Measurements from ENCODE around the gene AGBL1.
"Not testable (repeated sequence)": the region's sequence is repeated elsewhere in the genome, so short reads cannot be mapped to it uniquely, and the experiment has no call there.

AGBL1 gene

DNA sequence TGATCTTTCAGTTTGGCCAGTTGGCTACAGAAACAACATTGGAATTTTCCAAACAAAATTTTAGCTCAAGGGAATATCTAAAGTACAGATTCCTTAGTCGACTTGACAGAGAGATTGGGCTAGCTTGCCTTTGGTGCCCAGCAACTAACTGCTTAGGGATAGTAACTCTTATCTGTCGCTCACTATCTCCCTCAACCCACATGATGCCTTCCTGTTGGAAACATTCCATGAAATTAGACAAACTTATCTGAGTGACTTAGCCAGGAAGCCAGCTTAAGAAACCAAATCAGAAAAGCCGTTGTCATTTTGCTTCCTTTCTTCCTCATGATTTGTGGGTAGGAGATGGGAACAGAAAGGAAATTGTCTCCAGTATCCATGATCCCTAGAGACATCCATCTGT is 791.2 kb downstream of the AGBL1 start:
- no peak for DNase-seq (ENCODE audit: low read depth, low spot score)

DNA sequence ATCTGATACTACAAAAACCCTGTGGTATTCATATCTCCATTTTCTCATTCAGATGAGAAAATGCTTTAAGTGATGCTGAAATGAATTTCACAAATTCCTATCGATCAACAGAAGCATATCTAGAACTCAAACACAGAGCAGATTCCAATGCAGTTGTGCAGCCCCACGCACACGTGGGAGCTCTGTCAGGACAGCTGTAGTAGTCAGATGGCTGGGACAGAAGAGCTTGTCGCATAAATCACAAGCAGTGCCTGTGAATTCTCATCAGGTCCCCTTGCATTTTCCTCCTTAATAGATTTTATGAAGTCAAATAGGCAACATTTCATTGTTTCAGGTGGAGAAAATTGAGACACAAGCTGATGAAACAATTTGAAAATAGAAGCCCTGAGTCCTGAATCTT is 792.3 kb downstream of the AGBL1 start:
- DNase-seq (ENCODE audit: low read depth, low spot score), result no peak

DNA sequence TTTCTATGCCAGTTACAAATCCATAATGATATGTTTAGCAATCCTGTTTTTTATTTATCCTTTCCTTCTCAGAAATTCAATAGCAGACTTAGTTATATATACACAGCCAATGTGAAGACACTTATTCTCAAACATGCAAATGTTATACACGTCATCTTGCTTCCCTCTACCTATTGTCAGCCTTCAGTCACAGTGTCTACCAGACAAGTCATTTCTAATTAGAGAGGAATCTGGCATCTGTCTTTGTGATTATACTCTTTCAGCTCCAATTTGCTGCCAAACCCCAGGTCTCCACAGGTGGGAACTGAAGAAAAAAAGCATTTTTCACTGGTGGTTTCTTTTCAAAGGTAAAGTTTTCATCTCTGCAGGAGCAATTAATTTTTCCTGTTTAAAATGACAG is 793.1 kb downstream of the AGBL1 start:
- no peak for DNase-seq (ENCODE audit: low read depth, low spot score)

DNA sequence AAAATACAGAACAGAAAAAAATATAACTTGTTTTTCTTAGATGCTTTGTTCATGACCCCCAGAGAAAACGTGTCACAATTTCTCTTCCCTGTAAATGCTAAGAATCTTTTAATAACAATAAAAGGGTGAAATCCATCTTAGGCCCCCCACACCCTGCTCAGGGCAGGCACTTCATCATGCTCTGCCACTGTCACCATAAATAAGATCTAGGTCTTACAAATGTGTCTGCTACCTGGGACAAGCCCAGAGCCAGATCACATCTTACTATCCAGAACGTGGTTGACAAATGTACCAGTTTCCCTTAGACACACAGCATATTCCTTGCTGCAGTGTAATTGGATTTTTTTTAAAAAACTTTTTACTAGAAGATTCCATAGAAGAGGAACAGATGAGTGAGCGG is 795.4 kb downstream of the AGBL1 start:
- DNase-seq (ENCODE audit: low read depth, low spot score), result no peak

DNA sequence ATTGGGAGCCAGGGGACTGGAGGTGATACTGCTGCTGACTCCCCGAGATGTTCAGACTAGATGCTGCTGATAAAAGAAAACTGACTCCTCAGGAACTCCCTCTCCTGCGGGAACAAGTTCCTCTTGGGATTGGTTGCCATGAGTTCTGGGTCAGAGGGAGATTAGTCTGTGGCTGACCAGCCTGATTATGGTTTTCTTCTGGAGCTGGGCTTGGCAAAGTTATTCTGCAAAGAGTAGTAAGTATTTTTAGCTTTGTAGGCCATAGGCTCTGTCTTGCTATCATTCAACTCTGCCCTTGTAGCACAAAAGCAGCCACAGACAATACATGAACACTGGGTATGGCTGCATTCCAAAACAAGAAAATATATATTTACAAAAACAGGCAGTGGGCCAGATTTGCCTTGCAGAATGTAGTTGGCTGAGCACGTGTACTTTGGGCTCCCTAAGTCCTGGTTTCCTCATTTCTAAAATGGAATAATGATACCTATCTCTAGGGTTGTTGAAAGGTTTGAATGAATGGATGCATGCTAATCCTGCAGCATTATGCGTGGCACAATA is 796.8 kb downstream of the AGBL1 start:
- DNase-seq (ENCODE audit: low read depth, low spot score), result no peak

DNA sequence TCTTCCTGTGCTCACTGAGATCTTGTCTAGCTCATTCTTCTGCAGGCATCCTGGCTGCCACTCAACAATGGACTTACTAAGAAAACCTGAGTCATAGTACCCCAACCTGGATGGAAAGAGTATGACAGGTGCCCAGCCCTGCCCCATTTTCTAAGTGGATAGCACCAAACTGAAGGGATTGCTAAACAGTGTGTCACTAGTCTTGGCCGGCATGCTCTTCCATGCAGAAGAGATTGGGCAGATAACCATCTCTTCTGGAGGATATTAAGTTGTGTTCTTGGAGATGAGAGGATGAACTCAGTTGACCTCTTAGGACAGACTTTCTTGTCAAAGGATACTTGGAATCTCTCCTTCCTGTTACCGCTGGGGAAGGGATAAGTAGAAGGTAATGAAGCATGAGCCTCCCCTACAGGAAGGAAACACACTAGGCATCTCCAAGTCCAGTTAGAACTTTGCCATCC is 797.5 kb downstream of the AGBL1 start:
- DNase-seq (ENCODE audit: low read depth, low spot score), result no peak

DNA sequence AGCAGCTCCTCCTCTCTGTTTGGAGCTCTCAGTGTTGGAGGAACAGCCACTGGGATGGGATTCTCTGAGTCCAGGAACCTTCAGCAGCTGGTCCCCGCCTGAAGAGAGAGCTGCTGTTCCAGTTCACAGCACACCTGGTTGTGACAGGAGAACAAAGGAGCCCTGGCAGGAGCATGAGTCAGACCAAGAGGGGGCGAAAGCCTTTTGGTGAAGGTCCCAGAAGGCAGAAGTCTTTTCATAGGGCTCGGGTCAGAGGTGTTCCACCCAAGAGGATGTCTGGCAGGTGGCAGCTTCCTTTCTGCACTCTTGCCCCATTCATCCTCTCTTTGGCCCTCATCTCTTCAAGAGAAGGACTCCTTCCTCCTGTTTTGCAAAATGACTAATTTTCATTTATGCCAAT is 799.2 kb downstream of the AGBL1 start:
- DNase-seq (ENCODE audit: low read depth, low spot score), result not testable (repeated sequence)

DNA sequence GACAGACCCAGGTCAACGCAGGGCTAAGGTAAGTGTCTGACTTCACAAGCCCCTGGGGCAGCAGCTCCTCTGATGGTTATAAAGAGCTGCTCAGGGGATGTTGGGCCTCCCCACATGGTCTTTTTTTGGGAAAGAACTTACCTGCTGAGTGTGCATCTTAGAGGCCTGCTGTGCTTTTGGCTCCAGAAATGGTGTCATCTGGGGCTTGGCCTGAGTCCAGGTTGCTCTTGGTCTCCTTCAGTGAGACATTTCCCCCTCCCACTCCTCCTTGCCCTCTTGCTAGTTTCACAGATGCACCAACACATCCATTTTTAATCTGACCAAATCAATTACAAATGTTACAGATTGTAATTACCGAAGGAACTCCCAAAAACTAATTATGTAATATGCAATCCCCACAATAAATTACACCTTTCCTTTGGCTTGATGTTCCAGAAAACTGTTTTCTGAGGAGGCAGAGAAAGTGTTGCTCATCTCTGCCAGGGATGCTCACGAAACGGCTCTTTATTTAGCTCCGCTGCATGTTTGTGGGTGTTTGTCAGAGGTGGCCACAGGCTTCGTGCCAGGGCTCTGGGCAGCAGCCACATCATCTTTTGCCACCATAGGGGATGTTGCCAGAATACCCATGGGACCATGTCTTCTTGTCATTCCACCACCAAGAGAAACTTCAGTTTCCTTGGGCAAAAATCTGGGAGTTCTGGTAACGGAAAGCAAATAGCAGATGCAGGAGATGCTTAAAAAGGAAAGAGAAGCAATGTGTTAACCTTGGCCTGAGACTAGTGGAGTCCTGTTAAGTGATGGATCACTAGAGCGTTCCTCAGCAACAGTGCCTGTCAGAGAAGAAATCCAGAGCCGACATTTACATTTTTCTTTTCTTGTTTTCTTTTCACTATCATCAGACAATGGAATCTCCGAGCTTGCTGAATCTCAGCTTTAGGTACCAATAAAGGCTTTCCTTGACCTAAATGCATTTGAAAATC is 799.9 kb downstream of the AGBL1 start:
- DNase-seq (ENCODE audit: low read depth, low spot score), result no peak

DNA sequence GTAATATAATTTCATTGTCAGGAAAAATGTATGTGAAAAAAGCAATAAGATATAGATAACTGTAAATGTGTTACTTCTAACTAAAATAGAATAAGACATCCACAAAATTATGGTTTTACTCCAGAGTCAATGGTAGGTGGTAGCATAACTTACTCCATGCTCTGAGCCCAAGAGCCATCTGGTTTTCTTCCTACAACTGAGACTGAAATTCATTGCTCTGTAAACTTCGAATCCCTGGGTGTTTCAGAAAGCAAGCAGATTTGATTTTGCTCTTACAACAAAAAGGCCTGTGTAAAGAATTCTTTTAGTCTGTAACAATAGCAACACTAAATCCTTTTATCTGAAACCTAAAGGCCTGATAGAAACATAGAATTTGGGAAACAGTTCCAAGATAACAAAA is 805.9 kb downstream of the AGBL1 start:
- no peak for DNase-seq (ENCODE audit: low read depth, low spot score)

DNA sequence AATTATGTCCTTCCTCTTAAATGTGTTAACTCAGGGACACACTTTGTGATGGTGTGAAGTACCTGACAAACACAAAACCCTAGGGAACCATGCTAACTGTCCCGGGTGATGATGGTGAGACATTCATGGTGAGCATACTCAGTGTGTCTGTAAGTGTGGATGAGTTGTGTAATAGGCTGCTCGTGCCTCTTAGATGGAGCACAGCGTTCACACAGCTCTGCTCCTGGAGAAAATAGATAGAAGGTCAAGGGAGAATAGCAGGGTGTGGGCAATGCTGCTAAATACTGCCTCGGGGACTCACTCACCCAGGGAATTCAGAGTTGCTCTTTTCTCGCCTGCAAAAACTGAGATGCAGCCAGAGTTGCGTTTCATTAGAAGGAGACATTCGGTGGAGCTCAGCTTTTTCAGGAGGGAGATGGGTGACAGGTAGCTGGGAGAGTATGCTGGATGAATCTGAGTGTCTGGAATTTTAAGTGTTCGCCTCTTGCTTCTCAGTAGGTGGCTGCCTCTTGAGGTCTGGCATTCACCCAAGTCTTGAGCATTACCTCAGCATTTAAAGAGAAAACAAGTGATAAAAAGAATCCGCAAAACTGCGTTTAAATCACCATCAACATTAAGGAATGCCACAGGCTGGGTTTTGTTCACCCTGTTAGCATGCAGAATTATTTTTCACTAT is 813.2 kb downstream of the AGBL1 start:
- DNase-seq (ENCODE audit: low read depth, low spot score), result no peak

DNA sequence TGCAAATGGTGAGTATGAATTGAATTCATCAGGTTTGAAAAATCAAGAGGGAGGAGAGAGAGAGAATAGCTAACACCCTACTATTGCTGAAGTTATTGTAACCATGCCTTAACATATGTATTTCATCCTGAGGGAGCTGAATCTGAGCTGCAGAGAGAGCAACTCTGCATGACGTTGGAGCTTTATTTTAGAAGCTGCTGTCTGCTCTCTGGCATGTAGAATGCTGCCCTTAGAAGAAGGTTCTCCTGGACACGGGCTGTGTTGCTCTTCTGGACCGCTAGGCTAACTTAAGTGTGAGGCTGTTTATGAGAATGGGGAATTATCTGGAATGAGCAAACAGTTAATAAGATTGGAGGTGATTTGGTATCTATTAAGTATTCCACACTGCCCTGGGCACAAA is 814.6 kb downstream of the AGBL1 start:
- DNase-seq (ENCODE audit: low read depth, low spot score), result no peak

DNA sequence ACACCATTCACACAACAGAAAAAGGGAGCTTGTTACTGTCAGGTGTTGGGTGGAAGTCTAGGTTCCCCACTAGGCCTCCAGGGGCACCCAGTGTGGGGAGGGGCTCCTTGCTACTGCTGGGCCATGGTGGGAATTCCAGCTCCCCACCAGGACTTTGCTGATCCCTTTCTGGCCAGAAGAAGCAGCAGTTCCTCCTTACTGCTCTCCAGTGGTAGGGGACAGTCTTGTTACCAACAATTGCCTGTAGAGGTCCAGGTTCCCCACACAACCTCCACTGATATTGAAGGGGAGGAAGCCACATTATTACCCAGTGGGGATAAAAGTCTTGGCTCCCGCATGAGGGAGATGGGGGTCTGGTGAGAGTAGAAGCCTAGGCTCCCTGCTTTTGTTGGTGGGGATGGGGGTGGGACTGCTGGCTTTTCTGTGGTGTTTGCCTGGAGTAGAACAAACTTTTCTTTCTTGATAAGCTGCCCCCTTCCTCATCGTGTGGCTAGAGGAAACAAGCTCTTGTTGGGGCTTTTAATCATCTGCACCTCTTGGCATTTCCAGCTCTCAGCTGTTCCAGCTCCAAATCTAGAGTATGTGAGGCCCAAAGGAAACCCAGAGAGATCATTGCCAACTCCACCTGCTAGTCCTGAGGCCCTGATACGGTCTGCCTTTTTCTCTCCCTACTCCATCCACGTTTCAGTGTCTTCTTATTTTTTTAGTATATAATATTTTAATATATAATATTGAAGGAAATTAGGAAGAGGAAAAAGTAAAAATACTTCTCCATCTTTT is 824.2 kb downstream of the AGBL1 start:
- no peak for DNase-seq (ENCODE audit: low read depth, low spot score)

DNA sequence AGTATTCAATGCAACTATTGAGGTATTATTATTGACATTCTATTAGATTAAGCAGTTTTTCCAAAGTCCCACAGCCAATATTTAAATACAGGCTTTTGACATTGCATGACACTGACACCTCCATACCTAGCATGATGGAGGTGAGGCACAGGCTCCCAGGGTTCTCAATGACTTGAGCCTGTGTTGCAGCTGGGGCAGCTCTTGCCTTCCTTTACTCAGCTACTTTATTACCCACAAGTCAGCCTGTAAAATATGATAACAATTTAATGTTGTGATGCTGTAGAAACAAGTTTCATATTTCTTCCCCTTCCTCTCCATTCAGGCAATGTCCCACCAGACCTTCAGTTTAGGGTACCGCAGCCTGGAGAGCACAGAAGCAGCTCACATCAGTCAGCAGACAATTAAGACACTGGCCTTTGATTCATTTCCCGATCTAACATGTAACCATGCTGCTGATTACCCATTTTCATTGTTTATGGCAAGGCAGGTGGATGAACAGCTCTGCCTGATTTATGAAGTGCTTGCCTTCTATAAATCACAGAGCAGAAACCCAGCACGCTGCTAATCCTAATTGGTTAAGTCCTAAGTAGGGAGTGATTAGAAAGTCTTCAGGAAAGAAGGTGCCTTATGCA is 826.1 kb downstream of the AGBL1 start:
- DNase-seq (ENCODE audit: low read depth, low spot score), result no peak

DNA sequence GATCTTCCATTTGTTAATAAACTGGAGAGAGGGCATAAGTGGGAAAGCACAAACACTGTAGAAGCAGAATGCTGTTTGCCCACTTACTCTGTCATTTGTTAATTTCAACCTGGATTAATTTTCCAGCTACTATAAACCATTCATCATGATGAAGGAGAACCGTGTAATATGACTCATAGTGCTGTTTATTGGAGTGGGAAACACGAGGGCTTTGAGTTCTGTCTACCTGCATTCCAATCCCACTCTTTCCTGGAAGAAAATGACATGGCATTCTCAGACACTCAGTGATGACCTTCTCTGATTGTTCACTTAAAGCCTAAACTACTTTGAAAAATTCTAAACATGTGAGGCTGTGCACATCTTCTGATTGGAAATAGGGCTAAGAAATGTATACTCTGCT is 826.7 kb downstream of the AGBL1 start:
- DNase-seq (ENCODE audit: low read depth, low spot score), result no peak

DNA sequence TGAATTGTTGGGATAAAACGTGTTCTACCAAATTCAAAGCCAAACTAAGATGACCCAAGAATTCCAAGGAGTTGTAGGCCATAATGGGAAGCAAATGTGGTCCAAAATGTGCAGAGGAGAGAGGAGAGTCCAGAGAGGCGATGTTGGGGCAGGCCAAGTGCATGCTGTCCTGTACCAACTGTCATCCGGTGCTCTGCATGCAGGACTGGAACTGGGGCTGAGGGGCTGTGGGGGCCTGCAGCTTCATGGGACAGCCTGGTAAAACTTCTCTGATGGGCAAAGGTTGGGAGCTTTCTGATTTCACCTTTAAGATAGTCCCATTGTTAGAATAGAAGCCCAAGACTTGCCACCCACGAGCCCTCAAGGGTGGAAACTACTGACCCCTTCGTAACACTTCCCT is 831.4 kb downstream of the AGBL1 start:
- no peak for DNase-seq (ENCODE audit: low read depth, low spot score)

DNA sequence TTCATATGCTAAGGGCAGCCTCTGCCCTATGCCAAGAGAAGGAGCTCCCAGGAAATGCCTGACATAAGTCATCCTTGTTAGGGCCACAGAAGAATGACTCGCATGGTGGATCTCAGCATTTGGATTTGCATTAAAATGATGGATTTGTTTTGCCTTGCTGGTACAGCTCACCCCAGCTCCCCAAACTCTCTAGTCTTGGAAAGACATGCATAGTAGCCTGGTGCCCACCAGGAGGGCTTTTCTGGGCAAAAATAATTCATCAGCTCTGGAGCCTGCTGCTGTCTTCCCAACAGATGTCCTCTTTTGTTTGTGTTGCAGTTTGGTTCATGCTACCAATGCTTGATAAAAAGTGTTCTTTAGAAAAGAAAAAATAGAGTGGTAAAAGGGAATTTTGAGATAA is 833.0 kb downstream of the AGBL1 start:
- DNase-seq (ENCODE audit: low read depth, low spot score), result no peak

DNA sequence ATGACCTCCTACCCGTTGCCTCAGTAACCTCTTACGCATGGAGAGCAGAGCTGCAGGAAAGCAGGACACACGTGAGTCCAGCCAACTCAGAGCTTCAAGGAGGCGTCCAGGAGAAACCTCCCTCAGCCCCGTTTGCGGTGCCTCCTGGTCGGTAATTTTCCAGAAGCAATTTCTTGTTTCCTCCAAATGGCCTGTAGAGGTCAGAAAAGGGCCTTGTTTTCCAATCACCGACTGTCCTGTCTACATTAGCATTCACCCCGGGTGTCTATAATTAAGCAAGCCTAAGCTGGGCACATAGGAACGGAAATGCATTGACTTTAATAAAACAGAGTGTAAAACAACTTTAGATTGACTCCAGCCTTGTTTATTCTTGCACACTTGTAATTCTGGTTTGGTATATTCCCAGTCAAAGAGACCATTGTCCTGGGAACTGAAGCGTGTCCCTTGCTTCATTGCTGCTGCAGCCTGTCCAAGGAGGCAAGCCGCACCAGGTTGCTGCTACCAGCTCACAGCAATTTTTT is 836.2 kb downstream of the AGBL1 start:
- no peak for DNase-seq (ENCODE audit: low read depth, low spot score)

DNA sequence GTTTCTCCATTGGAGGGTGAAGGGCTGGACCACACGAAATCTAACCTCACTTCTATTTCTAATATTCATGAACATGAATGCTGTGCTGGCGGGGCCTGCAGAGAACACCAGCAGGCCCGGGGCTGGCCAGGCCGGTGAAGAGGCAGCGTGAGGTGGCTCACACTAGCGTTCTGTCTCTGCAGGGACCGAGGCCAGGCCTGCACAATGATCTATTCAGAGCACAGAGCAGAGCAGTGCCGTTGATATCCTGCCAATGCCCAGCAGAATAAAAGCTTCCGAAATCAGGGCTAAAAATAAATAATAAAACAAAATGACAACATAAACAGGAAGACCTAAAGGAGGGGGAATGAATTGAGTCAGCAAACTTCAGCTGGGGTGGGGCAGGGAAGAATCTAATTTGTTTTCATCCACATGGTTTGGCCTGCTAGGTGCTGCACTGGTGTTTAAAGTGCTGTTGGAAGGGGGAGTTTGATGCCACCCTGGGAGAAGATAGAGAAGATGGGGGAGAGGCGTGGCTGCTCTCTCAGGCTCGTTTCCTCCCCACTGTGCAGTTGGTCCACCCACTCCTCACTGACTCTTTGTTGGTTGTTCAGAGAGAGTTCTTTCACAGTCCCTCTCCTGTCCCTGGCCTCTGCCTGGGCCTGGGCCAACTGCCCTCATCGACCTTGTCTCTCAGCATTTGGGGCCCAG is 837.1 kb downstream of the AGBL1 start:
- DNase-seq (ENCODE audit: low read depth, low spot score), result no peak

DNA sequence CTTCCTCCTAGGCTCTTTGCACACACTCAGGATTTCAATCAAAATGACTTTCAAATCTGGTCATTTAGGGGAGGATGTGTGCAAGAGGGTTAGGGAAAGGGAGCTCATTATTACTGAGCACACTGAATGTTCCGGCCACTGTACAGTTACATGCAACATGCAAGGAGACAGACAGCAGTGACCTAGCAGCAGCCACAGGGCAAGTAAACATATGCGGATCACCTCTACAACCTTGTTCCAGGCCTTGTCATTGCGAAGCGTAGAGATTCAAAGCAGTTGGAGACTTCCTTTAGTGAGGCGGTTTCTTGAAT is 837.6 kb downstream of the AGBL1 start:
- DNase-seq (ENCODE audit: low read depth, low spot score), result no peak

DNA sequence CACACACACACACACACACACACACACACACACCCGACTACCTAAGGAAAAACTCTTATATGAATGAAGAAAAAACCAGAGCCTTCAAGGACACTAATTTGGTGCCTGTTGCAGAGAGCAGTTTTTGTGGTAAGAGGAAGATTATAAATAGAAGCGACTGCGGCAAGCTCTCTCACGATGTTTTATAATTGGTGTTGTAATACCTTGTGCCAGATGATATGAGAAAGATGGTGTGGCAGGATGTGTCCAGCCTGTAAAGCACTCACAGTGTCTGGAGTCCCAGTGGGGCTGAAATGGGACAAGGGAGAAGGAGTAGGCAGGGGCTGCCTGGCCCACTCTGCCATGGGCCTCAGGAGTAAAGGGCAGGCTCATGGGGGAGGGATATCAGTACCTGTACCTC is 839.9 kb downstream of the AGBL1 start:
- DNase-seq (ENCODE audit: low read depth, low spot score), result no peak

DNA sequence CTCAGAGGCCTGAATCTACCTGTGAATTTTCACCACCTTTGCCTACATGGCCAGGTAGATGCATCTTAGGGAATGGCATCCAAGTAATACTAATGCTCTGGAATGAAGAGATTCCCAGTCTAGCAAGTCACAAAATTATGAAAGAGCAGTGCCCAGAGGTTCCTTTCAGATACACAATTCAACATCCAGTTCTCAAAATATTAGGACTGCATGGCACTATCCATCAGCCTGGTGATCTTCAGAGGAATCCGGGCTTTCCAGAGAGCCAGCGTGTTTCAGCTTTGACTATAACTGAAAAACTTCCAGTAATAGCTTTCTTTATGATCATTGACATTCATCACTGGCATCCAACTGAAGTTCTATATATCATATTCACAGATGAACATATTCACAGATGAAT is 849.8 kb downstream of the AGBL1 start:
- no peak for DNase-seq (ENCODE audit: low read depth, low spot score)
